ENCODE results near the gene FMN1. TPM values are rescaled to one million over a fixed set of nuclear protein-coding genes. Genes with fewer than 3 reads are reported as not detected.

Gene FMN1
- total RNA-seq, 1 donor from 2014 or later, result 4.2 TPM

DNA sequence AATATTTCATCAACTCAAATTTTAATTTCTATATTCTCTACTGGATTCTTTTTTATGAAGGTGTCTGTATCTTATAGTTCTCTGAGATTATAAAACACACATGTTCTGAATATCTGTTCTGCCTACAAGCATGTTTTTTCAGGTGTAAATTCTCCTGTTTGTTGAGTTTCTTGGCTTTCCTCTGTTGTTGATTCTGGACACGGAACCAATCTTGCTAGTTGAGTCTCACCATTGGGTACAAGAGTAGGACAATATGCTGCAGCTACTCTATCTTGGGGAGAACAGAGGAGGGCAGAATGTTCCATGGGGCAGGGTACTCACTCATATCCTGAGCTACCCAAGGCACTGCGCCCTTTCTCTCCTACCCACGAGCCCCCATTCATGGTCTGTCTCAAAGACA is 371.8 kb downstream of the FMN1 start:
- Mint-ChIP-seq H3K4me3 (ENCODE audit: unreplicated experiment) (no peak overlapping the region), H3K9me3 (ENCODE audit: unreplicated experiment) (no peaks in the 10 kb centered on the region), H3K4me1 (ENCODE audit: unreplicated experiment) (peaks cover 76% of the 10 kb centered on the region), H3K36me3 (ENCODE audit: unreplicated experiment) (no peaks in the 10 kb centered on the region), H3K27me3 (ENCODE audit: unreplicated experiment) (no peaks in the 10 kb centered on the region), H3K27ac (ENCODE audit: unreplicated experiment) (peak overlapping the region; percentile 68)
- TF ChIP-seq, protein P1, sequence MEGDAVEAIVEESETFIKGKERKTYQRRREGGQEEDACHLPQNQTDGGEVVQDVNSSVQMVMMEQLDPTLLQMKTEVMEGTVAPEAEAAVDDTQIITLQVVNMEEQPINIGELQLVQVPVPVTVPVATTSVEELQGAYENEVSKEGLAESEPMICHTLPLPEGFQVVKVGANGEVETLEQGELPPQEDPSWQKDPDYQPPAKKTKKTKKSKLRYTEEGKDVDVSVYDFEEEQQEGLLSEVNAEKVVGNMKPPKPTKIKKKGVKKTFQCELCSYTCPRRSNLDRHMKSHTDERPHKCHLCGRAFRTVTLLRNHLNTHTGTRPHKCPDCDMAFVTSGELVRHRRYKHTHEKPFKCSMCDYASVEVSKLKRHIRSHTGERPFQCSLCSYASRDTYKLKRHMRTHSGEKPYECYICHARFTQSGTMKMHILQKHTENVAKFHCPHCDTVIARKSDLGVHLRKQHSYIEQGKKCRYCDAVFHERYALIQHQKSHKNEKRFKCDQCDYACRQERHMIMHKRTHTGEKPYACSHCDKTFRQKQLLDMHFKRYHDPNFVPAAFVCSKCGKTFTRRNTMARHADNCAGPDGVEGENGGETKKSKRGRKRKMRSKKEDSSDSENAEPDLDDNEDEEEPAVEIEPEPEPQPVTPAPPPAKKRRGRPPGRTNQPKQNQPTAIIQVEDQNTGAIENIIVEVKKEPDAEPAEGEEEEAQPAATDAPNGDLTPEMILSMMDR (IDR thresholded peaks at IDR 0.05), result no peak
- DNase-seq (ENCODE audit: extremely low spot score, unreplicated experiment), result no peak

- DNase-seq (ENCODE audit: extremely low spot score, unreplicated experiment), result no peak
- Mint-ChIP-seq H3K27me3 (ENCODE audit: unreplicated experiment) (no peaks in the 10 kb centered on the region), H3K36me3 (ENCODE audit: unreplicated experiment) (no peaks in the 10 kb centered on the region), H3K27ac (ENCODE audit: unreplicated experiment) (peak overlapping the region; percentile 93), H3K9me3 (ENCODE audit: unreplicated experiment) (no peaks in the 10 kb centered on the region), H3K4me1 (ENCODE audit: unreplicated experiment) (peaks cover 59% of the 10 kb centered on the region), H3K4me3 (ENCODE audit: unreplicated experiment) (peak overlapping the region; percentile 54)
- TF ChIP-seq, protein P1 (IDR thresholded peaks at IDR 0.05), result no peak
Observed at GRCh38 chr15:32819448-32819847, 375.1 kb downstream of the FMN1 start.

- H3K9me3 Mint-ChIP-seq (ENCODE audit: unreplicated experiment), result no peaks in the 10 kb centered on the region
- no peak for DNase-seq (ENCODE audit: extremely low spot score, unreplicated experiment)
- H3K27ac Mint-ChIP-seq (ENCODE audit: unreplicated experiment), result peak overlapping the region; percentile 93
- TF ChIP-seq, protein P1 (IDR thresholded peaks at IDR 0.05), result no peak
- H3K36me3 Mint-ChIP-seq (ENCODE audit: unreplicated experiment), result no peaks in the 10 kb centered on the region
- H3K4me1 Mint-ChIP-seq (ENCODE audit: unreplicated experiment), result peaks cover 54% of the 10 kb centered on the region
- H3K4me3 Mint-ChIP-seq (ENCODE audit: unreplicated experiment), result peak overlapping the region; percentile 54
- no peaks in the 10 kb centered on the region for H3K27me3 Mint-ChIP-seq (ENCODE audit: unreplicated experiment)
Observed at GRCh38 chr15:32818758-32819447, 375.6 kb downstream of the FMN1 start.

DNA sequence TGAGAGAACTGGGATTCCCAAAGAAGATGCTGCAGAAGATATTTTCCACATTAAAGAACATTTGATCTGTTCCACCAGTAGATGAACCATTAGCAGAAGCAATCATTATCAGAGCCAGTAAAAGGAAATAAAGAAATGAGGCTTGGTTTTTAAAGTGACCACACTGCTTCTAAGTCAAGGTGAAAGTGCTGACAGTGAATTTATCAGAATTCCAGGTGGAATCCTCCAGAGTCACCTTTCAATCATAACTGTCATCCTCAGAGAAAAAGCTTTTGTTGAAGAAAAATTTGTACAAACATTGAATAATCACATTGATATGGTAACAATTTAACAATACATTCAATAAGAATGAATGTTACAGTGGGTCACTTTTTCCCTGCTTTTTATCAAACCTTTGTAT is 376.9 kb downstream of the FMN1 start:
- H3K27ac Mint-ChIP-seq (ENCODE audit: unreplicated experiment), result no peak overlapping the region
- H3K9me3 Mint-ChIP-seq (ENCODE audit: unreplicated experiment), result no peaks in the 10 kb centered on the region
- TF ChIP-seq, protein P1 (IDR thresholded peaks at IDR 0.05), result no peak
- H3K4me3 Mint-ChIP-seq (ENCODE audit: unreplicated experiment), result no peak overlapping the region
- no peaks in the 10 kb centered on the region for H3K36me3 Mint-ChIP-seq (ENCODE audit: unreplicated experiment)
- H3K27me3 Mint-ChIP-seq (ENCODE audit: unreplicated experiment), result no peaks in the 10 kb centered on the region
- peaks cover 47% of the 10 kb centered on the region for H3K4me1 Mint-ChIP-seq (ENCODE audit: unreplicated experiment)
- DNase-seq (ENCODE audit: extremely low spot score, unreplicated experiment), result no peak

DNA sequence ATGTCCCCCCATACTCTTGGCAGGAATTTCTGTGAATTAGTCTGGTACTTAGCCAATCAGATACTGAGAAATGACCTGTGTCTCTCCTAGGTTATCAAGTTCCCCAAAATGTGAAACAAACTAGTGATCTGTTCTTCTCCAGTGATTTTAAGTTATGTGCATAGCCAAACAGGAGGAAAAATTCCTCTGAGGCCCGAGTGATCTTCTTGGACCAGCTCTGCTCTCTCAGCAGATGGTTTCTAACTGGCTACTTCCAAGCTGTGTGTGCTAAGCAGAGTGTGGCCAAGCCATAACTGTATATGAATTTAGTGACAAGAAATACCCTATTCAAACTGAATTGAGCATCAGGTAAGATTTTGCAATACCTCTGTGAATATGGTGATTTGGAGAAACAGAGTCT is 387.2 kb downstream of the FMN1 start:
- Mint-ChIP-seq H3K4me3 (ENCODE audit: unreplicated experiment) (no peak overlapping the region), H3K36me3 (ENCODE audit: unreplicated experiment) (peaks cover 4% of the 10 kb centered on the region), H3K4me1 (ENCODE audit: unreplicated experiment) (peaks cover 10% of the 10 kb centered on the region), H3K27me3 (ENCODE audit: unreplicated experiment) (no peaks in the 10 kb centered on the region), H3K27ac (ENCODE audit: unreplicated experiment) (no peak overlapping the region), H3K9me3 (ENCODE audit: unreplicated experiment) (no peaks in the 10 kb centered on the region)
- no peak for DNase-seq (ENCODE audit: extremely low spot score, unreplicated experiment)
- TF ChIP-seq, protein P1 (IDR thresholded peaks at IDR 0.05), result no peak

Data from osteocyte (in vitro differentiated cells).